Activated naive CD4-positive, alpha-beta T cell treated with Interleukin-2 at 50 U/mL for 16 hours (primary cell): Measurements from ENCODE around the gene ARMC12.

Experiments
- DNase-seq: peaks from one replicate; pipeline ENCODE4 v3.0.0-alpha.2; 2020

Gene ARMC12

GRCh38 chr6:35777356-35778102 is 40.7 kb downstream of the ARMC12 start:
- no peak for DNase-seq

GRCh38 chr6:35778437-35778836 is 41.6 kb downstream of the ARMC12 start:
- no peak for DNase-seq

GRCh38 chr6:35780719-35781118 is 43.9 kb downstream of the ARMC12 start, which contains the start of gene CLPSL1:
CLPSL1 (plus strand) TSS chr6:35781019; CDS start chr6:35781111, 92 bp downstream.
- DNase-seq, result no peak

- DNase-seq, result no peak
Measured at GRCh38 chr6:35781290-35781689, 44.5 kb downstream of the ARMC12 start.

- DNase-seq, result no peak
Measured at GRCh38 chr6:35782424-35782823, 45.6 kb downstream of the ARMC12 start.

GRCh38 chr6:35784200-35784599 is 47.4 kb downstream of the ARMC12 start:
- no peak for DNase-seq

- no peak for DNase-seq
Measured at GRCh38 chr6:35786272-35786671, 49.4 kb downstream of the ARMC12 start.

GRCh38 chr6:35786810-35787209 is 50.0 kb downstream of the ARMC12 start:
- no peak for DNase-seq

GRCh38 chr6:35787266-35788218 is 50.7 kb downstream of the ARMC12 start:
- no peak for DNase-seq

GRCh38 chr6:35788423-35788982 is 51.7 kb downstream of the ARMC12 start:
- no peak for DNase-seq

- no peak for DNase-seq
Measured at GRCh38 chr6:35790683-35791082, 53.9 kb downstream of the ARMC12 start.

- no peak for DNase-seq
Measured at GRCh38 chr6:35794536-35795452, 58.0 kb downstream of the ARMC12 start.

- no peak for DNase-seq
Measured at GRCh38 chr6:35795453-35796071, 58.7 kb downstream of the ARMC12 start.

- DNase-seq, result no peak
Measured at GRCh38 chr6:35796236-35796635, 59.4 kb downstream of the ARMC12 start.

- DNase-seq, result no peak
Measured at GRCh38 chr6:35797837-35798526, 61.1 kb downstream of the ARMC12 start.
